HEK293T (cell line): ENCODE results near the gene LAIR2.

Experiments
- ARNT ChIP-seq: fragments of 450-650 bp; IDR thresholded peaks from 2 replicates; pipeline ENCODE4 v1.6.1; 2017; ENCODE audit warnings: mild to moderate bottlenecking
- BHLHE40 ChIP-seq: fragments of 450-650 bp; IDR thresholded peaks from 2 replicates; pipeline ENCODE4 v1.6.1; 2016; ENCODE audit warnings: mild to moderate bottlenecking, moderate library complexity, borderline replicate concordance
- CTBP1 ChIP-seq: fragments of 450-650 bp; IDR thresholded peaks from 2 replicates; pipeline ENCODE4 v1.6.1; 2016; ENCODE audit warnings: borderline replicate concordance
- FOXA1 ChIP-seq: fragments of 450-650 bp; IDR thresholded peaks from 2 replicates; pipeline ENCODE4 v1.6.1; 2016; ENCODE audit warnings: mild to moderate bottlenecking
- FOXK2 ChIP-seq: fragments of 450-650 bp; IDR thresholded peaks from 2 replicates; pipeline ENCODE4 v1.6.1; 2016; ENCODE audit warnings: mild to moderate bottlenecking
- HDGF ChIP-seq: fragments of 450-650 bp; IDR thresholded peaks from 2 replicates; pipeline ENCODE4 v1.6.1; 2017; ENCODE audit warnings: antibody characterized with exemption, borderline replicate concordance
- LEF1 ChIP-seq: fragments of 450-650 bp; IDR thresholded peaks from 2 replicates; pipeline ENCODE4 v1.6.1; 2017; ENCODE audit warnings: mild to moderate bottlenecking, borderline replicate concordance
- SP1 ChIP-seq: fragments of 450-650 bp; IDR thresholded peaks from 2 replicates; pipeline ENCODE4 v1.6.1; 2017
- SUZ12 ChIP-seq: fragments of 450-650 bp; IDR thresholded peaks from 2 replicates; pipeline ENCODE4 v1.6.1; 2016; ENCODE audit warnings: mild to moderate bottlenecking
- TARDBP ChIP-seq: fragments of 450-650 bp; IDR thresholded peaks from 2 replicates; pipeline ENCODE4 v1.6.1; 2016
- TF ChIP-seq, protein P1 (sequence below): fragments of 450-650 bp; IDR thresholded peaks from 2 replicates; pipeline ENCODE4 v1.6.1; 2016

DNA sequence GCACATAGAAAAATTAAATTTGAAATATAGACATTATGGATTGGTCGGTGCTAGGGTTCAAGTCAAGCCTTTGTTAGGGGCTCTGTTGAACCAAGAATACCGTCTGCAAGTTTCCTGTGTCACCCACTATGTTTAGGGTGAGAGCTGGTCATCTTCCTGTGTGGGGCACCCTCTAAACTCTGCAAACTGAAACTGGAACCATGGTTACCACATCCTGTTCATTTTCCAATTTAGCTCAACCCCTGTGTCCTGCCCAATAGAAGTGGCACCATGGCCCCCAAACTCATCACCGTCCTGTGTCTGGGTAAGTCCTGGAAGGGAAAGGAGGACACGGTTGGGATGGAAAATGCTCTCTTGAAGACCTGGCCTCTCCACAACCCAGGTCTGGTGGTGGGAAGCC is 29.9 kb downstream of the LAIR2 start:
- TF ChIP-seq CTBP1 (no peak), SUZ12 (no peak), TARDBP (no peak), SP1 (no peak), BHLHE40 (no peak), ARNT (no peak), FOXK2 (no peak), HDGF (no peak), LEF1 (no peak), FOXA1 (no peak)
- TF ChIP-seq, protein P1, sequence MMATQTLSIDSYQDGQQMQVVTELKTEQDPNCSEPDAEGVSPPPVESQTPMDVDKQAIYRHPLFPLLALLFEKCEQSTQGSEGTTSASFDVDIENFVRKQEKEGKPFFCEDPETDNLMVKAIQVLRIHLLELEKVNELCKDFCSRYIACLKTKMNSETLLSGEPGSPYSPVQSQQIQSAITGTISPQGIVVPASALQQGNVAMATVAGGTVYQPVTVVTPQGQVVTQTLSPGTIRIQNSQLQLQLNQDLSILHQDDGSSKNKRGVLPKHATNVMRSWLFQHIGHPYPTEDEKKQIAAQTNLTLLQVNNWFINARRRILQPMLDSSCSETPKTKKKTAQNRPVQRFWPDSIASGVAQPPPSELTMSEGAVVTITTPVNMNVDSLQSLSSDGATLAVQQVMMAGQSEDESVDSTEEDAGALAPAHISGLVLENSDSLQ = no peak
